HL-60 (cell line): Measurements from ENCODE around the gene ORC3.

Source experiments
- DNase-seq, 2 experiments: peaks; one replicate each; pipeline ENCODE4 v3.0.0-alpha.2; 2010 to 2020; ENCODE audit warnings: low read depth in 1 of 2, low spot score in 1 of 2
- H3K27ac ChIP-seq: fragments of 250-450 bp; sonication (Bioruptor Pico); replicated peaks from 2 replicates; pipeline ENCODE4 v1.5.1; 2020; ENCODE audit warnings: mild to moderate bottlenecking, moderate library complexity
- H3K27me3 ChIP-seq: fragments of 250-450 bp; sonication (Bioruptor Pico); 2 replicates; pipeline ENCODE4 v1.5.1; 2021; ENCODE audit warnings: mild to moderate bottlenecking, moderate library complexity; ENCODE audit not compliant: insufficient read depth, poor library complexity, severe bottlenecking
- H3K4me3 ChIP-seq: replicated peaks from 2 replicates; pipeline ENCODE4 v1.5.1; 2011; ENCODE audit warnings: mild to moderate bottlenecking, control low read depth, low read length; ENCODE audit not compliant: insufficient read depth
- GABPA ChIP-seq: IDR thresholded peaks from 2 replicates; pipeline ENCODE4 v1.6.1; 2012; ENCODE audit warnings: low read depth
- POLR2AphosphoS5 ChIP-seq: IDR thresholded peaks from 2 replicates; pipeline ENCODE4 v1.6.1; 2012; ENCODE audit warnings: low read depth
- REST ChIP-seq: IDR thresholded peaks from 2 replicates; pipeline ENCODE4 v1.6.1; 2012; ENCODE audit warnings: low read depth; ENCODE audit not compliant: insufficient replicate concordance
- SPI1 ChIP-seq: IDR thresholded peaks from 2 replicates; pipeline ENCODE4 v1.6.1; 2012; ENCODE audit warnings: low read depth, mild to moderate bottlenecking, borderline replicate concordance
- TF ChIP-seq, protein P1 (sequence below): IDR thresholded peaks from one replicate; pipeline ENCODE4 v1.5.1; 2011; ENCODE audit warnings: low read length, control low read depth, inconsistent platforms; ENCODE audit not compliant: insufficient read depth

The ORC3 gene

DNA sequence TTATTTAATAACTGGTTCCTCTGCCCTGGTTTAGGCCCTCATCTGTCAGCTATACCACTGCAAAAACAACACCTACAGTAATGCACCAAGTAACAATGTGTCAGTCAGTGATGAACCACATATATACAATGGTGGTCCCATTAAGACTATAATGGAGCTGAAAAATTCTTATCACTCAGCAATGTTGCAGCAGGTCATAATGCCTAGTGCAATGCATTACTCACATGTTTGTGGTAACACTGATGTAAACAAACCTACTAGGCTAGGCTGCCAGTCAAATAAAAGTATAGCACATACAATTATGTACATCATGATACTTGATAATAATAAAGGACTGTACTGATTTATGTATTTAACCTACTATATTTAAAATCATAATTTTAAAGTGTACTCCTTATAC is 31.5 kb upstream of the ORC3 start:
- H3K27me3 ChIP-seq = no peaks in the 10 kb centered on the region
- TF ChIP-seq POLR2AphosphoS5 (no peak), SPI1 (no peak), REST (no peak), GABPA (no peak)
- TF ChIP-seq, protein P1, sequence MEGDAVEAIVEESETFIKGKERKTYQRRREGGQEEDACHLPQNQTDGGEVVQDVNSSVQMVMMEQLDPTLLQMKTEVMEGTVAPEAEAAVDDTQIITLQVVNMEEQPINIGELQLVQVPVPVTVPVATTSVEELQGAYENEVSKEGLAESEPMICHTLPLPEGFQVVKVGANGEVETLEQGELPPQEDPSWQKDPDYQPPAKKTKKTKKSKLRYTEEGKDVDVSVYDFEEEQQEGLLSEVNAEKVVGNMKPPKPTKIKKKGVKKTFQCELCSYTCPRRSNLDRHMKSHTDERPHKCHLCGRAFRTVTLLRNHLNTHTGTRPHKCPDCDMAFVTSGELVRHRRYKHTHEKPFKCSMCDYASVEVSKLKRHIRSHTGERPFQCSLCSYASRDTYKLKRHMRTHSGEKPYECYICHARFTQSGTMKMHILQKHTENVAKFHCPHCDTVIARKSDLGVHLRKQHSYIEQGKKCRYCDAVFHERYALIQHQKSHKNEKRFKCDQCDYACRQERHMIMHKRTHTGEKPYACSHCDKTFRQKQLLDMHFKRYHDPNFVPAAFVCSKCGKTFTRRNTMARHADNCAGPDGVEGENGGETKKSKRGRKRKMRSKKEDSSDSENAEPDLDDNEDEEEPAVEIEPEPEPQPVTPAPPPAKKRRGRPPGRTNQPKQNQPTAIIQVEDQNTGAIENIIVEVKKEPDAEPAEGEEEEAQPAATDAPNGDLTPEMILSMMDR = no peak
- no peak for DNase-seq
- no peak overlapping the region for H3K4me3 ChIP-seq
- no peak overlapping the region for H3K27ac ChIP-seq

DNA sequence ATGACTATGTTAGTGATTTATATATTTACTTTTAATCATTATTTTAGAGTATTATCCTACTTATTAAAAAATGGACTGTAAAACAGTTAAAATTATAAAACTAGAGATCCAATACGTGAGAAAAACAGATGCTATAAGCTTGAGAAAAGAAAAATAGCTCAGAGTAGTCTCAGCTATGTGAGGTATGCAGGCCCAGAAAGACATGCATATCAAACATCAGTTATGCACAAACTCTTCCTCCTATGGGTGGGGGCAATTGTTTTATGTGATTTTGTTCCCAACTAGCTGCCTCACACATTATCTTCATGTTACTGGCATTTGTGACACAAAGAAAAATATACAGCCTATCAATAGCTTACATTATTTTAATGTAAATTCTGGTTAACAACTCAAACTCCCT is 28.9 kb upstream of the ORC3 start:
- H3K4me3 ChIP-seq = no peak overlapping the region
- DNase-seq = no peak
- H3K27me3 ChIP-seq = no peaks in the 10 kb centered on the region
- H3K27ac ChIP-seq = no peak overlapping the region
- no peak for TF ChIP-seq REST
- no peak for TF ChIP-seq GABPA
- TF ChIP-seq POLR2AphosphoS5 = no peak
- TF ChIP-seq SPI1 = no peak
- TF ChIP-seq, protein P1 = no peak

- no peak for DNase-seq
These were observed 17.9 kb upstream of the ORC3 start for GRCh38 chr6:87572021-87572420.

More at GRCh38 chr6:87572021-87572420, 17.9 kb upstream of the ORC3 start:
- H3K4me3 ChIP-seq = no peak overlapping the region
- H3K27me3 ChIP-seq = no peaks in the 10 kb centered on the region
- TF ChIP-seq REST (no peak), POLR2AphosphoS5 (no peak), SPI1 (no peak), GABPA (no peak)
- TF ChIP-seq, protein P1 = no peak
- H3K27ac ChIP-seq = no peak overlapping the region
